GM21381 (cell line): ENCODE measurements around the gene S100A16.
A peak's percentile ranks its signal among the peaks of the same experiment; 100 is the strongest.
"Not testable (repeated sequence)": the region's sequence is repeated elsewhere in the genome, so short reads cannot be mapped to it uniquely, and the experiment has no call there.

Experiments
- ATAC-seq: cut with Tn5 transposase; IDR thresholded peaks from one replicate; pipeline ENCODE4 v1.9.1; 2021; ENCODE audit warnings: mild to moderate bottlenecking, moderate library complexity; ENCODE audit not compliant: unreplicated experiment

Gene S100A16, protein sequence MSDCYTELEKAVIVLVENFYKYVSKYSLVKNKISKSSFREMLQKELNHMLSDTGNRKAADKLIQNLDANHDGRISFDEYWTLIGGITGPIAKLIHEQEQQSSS

DNA sequence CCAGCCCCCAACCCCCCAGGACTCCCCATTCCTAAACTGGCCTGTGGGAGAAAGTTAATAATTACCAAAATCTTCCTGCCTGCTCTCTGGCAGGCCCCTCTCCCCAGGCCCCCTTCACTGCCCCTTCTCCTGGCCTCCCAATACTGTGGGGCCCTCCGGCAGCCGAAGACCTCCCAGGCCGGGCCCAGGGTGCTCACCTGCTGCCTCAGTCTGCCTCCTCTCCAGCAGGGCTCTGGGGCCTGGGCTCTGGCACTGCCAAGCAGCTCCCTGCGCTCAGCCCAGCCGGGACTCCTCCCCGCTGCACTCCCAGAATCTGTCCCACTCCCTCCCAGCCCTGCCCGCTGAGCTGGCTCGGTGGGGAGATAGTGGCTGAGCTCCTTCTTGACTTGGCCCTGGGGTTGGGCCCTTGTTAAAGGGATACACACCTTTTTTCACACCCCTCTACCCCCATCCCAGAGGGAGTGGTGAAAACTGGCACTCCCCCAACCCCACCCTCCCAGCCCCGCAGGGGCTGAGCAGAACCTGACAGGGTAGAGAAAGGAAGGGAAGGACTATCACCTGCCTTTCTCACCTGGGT lies at the start of gene S100A16:
Gene S100A16 (minus strand): TSS at position 383 of the 577 bp plus-strand sequence. CDS start 4,986 bp downstream, outside the sequence.
- no peak for ATAC-seq

DNA sequence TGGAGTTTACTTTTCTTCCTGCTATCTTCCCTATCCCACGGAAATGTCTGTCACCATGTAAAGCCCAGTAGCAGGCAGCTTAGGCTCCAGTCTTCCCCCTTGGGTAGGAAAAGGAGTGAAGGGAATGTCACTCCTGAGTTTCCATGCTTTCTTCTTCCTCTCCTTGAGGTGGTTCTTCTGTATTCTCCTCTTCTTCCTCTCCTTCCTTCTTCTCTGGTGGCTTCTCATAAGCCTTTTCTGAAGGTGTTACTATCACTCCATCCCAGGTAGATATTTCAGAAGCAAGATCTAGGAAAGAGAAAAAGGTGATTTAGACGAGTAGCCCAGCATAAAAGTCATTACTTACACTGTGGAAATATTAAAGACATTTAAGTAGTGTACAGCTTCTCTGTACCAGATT lies 49.3 kb upstream of the S100A16 start:
- ATAC-seq, result no peak

DNA sequence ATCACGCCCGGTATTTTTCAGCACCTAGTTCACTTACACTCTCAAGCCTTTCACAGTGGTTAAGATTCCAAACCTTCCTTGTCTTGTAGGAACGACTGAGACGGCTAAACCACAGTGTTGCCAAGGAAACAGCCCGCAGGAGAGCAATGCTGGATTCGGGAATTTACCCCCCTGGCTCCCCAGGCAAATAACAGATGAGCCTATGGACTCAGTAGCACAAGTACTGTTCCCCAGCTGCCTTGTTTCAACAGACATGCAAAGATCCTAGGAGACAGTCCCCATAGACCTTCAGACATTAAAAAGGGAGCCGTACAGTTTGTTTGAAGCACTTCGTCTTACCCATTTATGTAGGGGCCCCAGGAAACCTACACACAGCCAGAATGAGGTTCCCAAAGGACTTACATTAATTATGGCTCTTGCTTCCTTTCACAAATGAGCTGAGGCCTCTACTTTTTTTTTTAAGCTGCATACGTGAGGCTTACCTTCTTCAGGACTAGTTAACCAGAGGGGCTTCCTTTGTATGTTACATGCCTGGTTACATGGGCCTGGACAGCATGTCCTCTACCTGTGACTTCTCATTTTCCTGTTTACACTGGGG lies 48.3 kb upstream of the S100A16 start:
- ATAC-seq, result no peak

DNA sequence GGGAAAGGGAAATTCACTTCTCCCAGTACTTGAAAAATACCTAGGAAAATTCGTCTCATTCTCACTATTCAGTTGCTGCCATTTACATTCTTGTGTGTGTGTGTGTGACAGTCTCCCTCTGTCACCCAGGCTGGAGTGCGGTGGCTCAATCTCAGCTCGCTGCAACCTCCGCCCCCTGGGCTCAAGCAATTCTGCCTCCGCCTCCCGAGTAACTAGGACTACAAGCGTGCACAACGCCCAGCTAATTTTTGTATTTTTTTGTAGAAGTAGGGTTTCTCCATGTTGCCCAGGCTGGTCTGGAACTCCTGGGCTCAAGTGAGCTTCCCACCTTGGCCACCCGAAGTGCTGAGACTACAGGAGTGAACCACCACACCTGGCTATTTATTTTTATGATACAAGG lies 46.7 kb upstream of the S100A16 start:
- no peak for ATAC-seq

DNA sequence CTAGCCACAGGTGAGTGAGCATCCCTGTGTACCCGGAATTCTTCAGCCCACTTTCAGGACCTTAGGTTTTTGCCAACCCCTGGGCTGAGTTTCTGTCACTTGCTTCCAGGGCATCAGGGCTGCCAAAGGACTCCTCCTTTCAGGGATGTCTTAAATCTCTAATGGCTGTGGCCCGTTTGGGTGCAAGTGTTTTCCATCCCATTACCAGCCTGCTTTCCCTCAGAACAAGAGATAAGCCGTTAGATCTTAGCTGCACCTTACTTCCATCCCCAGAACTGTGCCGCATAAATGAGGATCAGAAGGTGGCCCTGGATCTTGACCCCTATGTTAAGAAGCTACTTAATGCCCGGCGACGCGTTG lies 46.2 kb upstream of the S100A16 start:
- ATAC-seq, result no peak

DNA sequence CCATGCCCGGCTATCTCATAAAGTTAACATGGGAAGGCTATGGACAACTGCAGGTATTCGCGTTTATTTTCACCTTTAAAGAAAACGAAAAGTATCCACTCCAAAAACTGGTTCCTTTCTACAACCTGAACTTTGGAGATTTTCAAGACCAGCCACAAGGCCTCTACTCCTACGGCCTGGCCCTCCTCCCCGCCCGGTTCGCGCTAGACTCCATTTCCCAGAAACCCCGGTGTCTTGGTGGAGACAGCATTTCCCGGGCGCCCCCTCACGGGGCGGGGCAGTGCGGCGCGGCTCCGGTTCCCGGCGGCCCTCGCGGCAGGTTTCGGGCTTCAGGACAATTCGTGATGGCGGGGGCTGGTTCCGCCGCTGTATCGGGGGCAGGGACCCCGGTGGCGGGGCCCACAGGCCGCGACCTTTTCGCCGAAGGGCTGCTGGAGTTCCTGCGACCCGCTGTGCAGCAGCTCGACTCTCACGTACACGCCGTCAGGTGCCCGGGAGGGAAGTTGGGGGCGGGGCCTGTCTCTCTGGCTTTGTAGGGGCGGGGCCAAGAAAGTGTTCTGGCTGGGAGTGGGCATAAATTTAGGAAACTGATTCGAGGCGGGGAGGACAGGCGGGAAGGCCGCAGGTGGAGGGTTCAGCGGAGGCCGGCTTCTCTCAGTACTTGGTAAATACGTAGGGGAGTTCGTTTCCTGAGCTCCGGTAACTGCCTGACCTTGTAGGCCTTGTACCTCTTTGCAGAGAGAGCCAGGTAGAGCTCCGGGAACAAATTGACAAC lies 45.6 kb upstream of the S100A16 start, which contains the start of gene SNAPIN:
Gene SNAPIN (plus strand): TSS at position 304 of the 775 bp plus-strand sequence. CDS start 41 bp downstream, at position 345.
- ATAC-seq, result peak; percentile 92

DNA sequence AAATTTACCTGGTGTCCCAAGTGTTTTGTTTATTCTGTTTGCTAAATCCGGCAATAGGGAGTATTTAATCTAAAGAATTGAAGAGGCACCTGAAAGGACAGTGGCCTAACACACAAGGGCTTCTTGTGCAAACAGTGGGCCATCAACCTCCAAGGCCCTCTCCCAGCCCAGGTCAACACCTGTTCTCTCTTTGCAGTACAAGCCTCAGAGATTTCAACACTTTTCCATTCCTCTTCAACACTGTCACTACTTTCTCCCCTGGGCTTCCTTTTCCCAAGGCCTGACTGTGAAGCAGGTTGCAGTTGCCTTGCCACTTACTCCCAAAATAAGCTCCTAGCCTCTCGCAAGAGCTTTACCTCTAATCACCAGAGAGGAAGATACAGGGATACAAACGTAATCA lies 42.4 kb upstream of the S100A16 start:
- no peak for ATAC-seq

DNA sequence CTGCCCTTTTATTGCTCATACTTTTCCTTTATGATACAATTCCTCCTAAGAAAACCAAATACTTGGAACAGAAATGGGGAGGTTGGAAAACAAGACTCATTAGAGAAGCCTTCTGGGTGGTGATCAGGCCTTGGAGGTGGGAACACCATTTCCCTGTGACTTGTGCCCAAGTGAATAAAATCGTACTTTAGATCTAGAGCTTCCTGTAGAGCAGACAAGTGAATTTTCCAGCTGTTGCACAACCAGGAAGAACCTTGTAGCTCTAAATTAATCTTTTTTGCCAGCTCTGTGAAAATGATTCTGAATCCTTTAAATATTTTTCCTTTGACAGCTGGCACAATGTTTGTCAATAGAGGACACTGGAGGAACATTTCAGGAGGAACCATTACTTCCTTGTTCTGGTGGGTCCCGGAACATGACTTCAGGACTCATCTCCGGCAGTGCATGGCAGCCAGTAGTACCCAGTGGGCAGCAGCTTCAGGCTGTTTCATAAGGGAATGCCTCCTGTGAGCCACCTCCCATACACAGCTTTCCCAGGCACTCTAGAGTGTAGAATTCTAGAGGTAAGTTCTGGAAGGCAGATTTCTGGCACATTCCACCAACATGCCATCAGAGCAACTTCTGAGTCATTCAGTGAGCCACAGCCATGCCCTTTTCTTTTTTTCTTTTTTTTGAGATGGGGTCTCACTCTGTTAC lies 40.0 kb upstream of the S100A16 start:
- no peak for ATAC-seq

DNA sequence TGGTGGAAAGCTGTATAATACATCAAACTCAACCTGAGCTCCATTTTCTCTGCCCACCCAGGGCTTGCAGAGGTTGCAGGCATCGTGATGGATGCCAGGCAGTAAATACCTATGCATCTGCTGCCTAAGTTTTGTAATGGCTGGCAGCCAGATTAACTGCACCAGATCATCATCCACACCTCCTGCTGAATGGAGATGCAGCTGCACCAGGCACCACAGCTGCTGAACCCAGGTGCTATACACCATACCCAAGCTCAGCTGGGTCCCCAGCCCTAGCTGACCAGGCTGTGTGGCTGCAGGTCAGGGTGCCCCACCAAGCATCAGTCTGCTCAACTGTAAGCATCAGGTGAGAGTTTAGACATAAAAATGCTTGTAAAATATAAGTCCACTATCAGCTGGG lies 38.8 kb upstream of the S100A16 start:
- no peak for ATAC-seq

DNA sequence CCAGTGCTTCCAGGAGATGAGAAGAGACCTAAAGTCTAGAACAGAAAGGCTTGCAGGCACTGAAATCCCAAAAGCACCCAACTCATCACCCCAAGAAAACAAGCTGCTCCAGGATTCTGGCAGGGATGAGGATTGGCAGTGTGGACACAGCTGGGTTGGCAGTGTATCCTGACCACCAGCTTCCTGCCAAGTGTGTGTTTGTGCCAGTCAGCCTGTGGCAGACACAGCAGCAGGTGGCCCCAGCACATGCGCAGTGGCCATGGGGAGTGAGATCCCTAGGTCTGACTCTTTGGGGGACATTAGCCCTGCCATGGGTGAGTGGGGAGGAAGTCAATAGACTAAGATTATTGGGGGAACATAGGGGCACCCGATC lies 36.9 kb upstream of the S100A16 start:
- no peak for ATAC-seq

DNA sequence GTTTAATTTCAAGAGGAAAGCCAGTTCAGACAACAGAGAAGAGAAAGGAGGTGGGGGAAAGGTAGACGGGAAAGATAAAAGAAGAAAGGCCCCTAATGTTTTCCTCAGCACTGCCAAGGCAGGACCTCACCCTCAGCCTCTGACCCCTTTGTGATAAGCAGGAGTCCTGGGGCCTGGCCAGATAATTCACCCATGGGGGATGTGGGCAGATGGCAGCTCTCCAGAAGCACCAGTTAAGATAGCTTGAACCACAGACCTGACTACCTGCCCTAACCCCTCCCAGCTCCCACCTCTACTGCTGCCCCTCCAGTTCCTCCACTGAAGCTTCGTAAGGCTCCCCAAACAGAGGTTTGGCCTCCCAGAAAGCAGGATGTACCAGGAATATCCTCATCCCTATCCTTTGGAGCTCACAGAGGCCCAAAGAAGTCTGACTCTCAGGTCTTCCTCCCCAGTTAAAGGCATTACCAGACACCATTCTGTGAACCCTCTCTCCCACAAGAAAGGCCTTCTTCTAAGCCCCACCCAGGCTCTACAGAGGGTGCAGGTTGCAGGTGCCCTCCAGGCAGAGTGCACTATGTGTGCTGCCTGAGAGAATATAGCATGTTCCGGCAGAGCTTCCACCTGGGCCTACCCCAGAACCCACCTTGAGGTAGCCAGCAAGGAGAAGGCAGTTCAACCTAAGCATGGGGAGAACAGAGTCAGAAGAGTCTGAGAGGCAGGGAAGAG lies 36.4 kb upstream of the S100A16 start:
- ATAC-seq, result no peak

DNA sequence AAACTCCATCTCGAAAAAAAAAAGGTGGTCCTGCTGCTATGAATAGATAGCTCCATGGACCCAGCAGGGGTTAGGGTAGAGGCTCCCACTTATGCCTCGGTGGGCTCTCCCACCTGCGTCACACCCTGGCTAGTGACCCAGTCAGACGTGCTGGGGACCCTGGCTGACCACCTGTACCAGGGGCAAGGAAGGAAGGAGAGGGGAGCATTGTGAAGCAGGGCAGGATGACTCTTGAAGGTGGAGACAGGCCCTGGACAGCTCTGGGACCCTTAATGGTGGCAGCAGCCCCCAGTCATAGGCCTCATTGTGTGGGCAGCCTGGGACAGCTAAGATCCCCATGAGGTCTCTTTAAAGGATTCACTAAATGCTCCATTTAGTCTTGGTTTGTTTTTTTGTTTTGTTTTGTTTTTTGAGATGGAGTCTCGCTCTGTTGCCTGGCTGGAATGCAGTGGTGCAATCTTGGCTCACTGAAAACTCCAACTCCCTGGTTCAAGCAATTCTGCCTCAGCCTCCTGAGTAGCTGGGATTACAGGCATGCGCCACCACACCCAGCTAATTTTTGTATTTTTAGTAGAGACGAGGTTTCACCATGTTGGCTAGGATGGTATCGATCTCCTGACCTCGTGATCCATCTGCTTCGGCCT lies 35.2 kb upstream of the S100A16 start:
- ATAC-seq, result no peak

DNA sequence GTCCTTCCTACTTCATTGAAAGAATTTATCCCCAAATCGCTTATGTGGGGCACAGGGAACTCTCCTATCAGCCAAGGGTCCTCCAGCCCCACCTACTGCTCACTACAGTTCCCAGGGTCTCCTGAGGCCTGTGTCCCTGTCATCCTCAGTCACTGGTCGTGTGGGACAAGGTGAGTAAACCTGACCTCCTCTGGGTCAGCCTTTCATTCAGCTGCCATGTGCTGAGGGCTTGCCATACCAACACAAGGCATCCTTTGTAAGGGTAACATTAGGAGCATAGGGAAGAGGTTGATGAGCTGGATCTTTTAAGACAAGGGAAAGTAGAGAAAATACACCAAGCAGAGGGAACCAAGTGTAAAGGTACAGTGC lies 34.4 kb upstream of the S100A16 start:
- no peak for ATAC-seq

DNA sequence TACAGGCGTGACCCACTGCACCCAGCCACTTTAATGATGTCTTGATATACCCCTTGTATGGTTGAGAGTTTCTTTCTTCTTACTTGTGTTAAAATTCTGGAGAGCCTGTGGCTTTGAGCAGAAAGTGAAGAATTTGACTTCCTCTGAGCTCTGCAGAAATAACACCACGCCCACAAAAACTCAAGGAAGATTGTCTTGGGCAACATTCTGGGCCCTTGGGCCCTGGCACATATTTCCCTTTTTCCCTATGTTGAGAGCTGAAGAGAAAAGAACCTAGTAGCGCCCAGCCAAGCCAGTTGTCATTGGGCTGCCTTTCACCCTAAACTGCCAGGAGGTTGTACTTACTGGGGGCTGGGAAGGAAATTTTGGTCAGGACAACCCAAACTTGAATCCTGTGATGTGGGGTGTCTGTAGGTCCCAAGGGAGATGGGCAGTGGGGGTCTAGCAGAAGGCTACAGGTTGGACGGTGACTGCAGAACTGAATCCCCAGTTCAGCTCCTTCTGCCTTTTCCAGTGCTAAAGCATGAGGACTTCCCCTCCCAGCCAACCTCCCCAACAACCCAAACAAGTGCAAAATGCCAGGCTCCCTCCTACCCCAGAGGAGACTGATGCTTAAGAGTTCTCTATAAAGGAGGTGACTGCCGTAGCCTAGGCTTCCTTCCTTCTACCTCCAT lies 33.9 kb upstream of the S100A16 start:
- ATAC-seq, result no peak

DNA sequence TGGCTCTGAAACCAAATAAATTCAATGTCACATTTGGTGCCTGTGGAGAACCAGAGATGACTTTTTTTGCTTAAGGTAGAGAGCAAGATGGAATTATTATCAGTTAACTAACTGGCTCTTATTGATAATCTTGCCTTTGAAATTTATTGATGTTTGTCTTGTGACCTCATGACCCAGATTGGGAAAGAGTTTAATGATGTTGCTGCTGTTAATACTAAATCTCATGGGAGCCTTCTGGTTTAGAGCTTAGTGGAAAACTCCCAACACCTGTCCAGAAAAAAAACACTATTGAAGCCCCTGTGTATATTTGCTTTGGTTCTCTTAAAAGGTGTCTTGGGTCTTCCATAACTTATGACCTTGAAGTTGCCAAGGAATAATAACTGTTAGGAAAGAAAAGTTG lies 30.9 kb upstream of the S100A16 start:
- ATAC-seq, result no peak

DNA sequence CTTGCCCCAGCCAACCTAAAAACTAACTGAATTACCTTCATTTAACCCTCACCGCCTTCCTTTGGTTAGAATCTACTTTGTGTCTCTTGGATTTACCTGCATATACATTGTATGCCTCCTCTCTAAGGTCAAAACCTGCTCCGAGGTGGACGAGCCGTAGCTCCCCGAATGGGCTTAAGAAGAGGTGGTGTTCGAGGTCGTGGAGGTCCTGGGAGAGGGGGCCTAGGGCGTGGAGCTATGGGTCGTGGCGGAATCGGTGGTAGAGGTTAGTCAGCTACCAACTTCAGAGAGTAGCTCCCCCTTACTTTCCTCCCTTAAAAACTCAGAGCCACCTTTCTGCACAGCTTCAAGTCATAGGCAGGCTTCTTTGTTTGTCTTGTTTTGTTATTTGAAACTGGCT lies 30.2 kb upstream of the S100A16 start:
- no peak for ATAC-seq

DNA sequence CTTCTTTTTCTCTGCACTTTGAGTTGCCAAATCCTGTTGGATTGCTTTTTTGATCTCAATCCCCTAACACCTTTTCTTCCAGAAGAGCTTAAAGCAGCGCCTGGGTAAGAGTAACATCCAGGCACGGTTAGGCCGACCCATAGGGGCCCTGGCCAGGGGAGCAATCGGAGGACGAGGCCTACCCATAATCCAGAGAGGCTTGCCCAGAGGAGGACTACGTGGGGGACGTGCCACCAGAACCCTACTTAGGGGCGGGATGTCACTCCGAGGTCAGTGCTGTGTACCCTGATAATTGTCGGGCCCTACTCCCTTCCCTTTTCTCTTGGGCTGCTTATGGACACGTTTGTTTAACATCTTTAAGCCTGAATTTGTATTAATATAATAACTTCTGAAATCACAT lies 29.2 kb upstream of the S100A16 start:
- no peak for ATAC-seq

DNA sequence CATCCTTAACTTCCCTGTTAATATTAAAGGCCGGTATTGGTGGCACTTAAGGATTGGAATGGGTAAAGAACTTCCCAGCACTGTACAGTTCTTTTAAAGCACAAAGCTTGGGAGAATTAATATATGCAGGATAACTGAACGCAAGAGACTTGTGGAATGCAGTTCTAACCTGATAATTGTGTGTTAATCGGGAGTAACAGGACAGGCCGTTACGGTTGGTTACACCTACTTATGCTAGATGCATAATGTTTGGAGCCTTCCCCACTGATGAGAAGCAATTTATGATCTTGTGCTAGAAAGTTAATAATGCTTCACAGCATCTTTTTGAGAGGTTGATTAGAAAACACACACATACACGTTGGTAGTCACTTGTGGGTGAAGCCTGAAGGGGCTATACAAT lies 27.9 kb upstream of the S100A16 start:
- no peak for ATAC-seq

DNA sequence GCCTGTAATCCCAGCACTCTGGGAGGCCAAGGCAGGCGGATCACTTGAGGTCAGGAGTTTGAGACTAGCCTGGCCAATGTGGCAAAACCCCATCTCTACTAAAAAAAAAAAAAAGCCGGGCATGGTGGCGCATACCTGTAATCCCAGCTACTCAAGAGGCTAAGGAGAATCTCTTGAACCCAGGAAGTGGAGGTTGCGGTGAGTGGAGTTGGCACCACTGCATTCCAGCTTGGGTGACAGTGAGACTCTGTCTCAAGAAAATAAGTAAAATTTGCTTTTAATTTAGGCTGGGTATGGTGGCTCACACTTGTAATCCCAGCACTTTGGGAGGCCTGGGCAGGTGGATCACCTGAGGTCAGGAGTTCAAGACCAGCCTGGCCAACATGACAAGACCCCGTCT lies 27.3 kb upstream of the S100A16 start:
- ATAC-seq, result not testable (repeated sequence)

DNA sequence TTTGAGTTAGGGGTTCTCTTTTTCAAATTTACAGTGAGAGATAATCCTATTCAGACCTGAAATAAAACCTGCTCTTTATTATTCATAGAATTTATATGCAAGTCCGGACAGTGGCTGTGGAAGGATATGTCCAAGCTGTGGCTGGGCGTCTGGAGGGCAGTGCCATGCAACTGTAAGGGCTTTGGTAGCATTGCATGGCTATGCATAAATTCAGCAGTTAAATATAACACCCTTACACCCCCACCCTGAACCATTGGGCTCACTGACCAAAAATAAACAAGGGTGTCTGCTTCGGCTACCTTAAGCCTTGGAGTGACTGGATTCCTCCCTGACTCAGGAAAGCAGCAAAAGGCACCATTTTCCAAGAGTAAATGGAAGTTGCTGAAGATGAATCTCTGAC lies 26.3 kb upstream of the S100A16 start:
- ATAC-seq, result no peak
